NCI-H82 treated with DMSO at 0.1 percent for 48 hours (cell line): ENCODE results near the gene DOK7.

Experiments
- DNase-seq: peaks from one replicate; lab custom pipeline; 2025; ENCODE audit not compliant: unreplicated experiment; lab: John Stamatoyannopoulos, UW

The DOK7 gene

DNA sequence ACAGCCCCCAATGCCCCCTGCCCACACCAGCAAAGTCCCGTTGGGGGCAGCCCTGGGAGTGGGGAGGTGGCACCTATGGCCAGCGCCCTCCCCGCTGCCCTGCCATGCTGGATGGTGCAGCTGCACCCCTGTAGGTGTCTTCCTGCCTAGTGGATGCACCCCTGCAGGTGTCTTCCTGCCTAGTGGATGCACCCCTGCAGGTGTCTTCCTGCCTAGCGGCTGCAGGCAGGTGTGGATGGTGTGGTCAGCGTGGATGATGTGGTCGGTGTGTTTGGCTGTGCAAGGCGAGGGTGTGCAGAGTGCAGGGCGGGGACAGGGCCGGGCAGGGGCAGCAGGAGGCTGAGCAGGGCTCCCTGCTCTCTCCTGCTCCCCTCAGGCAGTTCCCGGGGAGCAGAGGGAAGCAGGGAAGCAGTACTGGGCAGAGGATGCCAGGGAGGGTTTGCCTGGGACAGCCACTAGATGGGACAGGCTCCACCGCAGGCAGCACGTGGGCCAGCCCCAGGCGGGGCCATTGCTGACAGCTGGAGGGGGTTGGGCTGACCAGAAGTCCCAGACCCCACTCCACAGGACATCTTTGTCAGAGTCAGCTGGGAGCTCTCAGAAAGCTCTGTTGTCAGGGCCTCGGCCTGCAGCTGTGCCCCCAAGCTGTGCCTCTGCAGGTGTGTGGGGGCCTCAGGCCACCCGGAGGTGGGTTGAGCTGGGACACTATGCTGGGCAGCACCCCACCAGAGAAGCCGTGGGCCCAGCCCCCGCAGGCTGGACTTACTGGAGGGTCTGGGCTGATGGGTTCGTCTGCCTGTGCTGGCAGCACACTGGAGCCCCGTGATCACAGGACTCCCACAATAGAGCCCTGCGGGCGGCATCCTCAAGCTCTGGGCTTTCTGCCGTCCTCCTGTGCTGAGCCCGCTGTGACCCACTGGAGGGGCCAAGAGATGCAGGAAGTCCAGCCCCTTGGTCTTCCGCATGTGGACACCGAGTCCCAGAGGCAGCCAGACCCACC lies 23.7 kb downstream of the DOK7 start:
- DNase-seq, result no peak

- DNase-seq, result no peak
Observed at GRCh38 chr4:3487861-3488260, 24.8 kb downstream of the DOK7 start.

DNA sequence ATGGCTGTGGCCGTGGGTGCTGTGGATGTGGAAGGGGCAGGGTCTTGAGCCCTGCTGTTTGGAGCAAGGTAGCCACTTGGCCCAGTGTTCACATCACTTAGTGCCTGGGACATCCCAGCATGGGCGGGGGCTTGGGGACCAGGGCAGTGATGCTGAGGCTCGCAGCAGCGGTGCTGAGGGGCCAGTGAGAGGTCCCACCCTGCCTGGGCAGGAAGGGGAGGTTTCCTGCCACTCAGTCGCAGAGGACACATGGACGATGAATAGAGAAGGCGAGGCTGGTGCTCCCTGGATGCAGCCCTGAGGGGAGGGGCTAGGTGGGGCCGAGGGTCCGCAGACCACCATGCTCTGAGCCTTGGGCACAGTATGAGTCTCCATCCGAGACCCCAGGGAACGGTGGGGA lies 25.7 kb downstream of the DOK7 start:
- no peak for DNase-seq

DNA sequence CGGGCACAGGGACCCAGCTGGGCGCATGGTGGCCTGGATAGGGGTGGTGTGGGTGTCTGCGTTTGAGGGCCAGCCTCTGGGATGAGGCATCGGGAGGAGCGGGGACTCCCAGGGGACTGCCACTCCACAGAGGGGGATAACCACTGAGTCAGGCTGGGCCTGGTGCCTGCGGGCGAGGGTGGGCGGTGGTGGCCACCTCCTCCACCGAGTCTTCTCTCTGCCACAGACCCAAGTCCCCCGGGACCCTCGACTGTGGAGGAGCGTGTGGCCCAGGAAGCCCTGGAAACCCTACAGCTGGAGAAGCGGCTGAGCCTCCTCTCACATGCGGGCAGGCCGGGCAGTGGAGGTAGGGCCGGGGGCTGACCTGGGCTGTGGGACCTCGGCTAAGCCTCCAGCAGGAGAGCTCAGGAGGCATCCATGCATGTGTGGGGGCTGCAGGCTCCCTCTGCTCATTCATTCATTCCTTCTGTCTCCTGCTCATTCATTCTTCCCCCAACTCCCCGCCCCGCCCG lies 26.4 kb downstream of the DOK7 start:
- DNase-seq, result no peak

DNA sequence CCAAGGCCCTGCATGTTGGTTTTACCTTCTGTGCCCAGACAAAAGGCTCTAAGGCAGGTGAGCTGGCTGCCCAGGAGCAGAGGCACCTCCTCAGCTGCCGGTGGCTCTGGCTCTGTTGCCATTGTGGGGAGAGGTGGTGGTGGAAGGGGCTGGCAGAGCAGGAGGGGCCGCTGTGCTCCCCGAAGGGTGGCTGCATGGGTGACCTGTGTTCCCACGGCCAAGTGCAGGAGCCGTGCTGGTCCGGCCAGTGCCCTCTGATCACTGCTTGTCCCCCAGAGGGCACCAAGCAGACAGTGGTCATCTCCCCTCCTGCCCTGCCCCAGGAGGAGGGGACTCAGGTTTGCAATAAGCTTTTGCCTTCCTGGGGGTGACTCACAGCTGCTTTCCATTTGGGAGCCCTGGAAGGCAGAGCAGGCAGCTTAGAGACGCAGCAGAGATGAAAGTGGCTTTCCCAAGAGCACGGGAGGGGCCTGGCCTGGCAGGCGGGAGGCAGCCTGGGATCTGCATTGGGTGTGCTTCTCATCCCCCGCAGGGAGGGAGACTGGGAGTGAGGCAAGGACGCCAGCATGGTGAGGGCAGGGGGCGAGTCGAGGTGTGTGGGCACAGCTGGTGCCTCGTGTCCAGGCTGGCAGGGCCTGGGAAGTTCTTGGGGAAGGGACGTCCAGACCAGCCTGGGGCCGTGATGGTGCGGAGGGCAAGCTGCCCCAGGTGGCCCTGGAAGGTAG lies 28.7 kb downstream of the DOK7 start:
- DNase-seq, result no peak

DNA sequence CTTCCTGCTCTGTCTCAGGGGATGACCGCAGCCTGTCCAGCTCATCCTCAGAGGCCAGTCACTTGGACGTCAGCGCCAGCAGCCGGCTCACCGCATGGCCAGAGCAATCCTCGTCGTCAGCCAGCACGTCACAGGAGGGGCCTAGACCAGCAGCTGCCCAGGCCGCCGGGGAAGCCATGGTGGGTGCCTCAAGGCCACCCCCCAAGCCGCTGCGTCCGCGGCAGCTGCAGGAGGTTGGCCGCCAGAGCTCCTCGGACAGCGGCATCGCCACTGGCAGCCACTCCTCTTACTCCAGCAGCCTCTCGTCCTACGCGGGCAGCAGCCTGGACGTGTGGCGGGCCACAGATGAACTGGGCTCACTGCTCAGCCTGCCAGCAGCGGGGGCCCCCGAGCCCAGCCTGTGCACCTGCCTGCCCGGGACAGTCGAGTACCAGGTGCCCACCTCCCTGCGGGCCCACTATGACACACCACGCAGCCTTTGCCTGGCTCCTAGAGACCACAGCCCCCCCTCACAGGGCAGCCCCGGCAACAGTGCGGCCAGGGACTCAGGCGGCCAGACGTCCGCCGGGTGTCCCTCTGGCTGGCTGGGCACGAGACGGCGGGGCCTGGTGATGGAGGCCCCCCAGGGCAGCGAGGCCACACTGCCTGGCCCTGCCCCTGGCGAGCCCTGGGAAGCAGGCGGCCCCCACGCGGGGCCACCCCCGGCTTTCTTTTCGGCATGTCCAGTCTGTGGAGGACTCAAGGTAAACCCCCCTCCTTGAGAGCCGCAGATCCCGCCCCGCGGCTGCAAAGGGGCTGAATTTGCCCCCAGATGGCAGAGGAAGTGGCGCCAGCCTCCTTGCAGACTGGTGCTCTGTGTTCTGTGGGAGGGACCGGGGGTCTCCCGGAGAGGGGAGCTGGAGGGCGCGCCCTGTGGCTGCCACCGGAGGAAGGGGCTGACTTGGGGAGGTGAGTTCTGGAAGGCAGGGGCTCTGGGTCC lies 29.9 kb downstream of the DOK7 start:
- no peak for DNase-seq

- no peak for DNase-seq
Observed at GRCh38 chr4:3493720-3494461, 30.8 kb downstream of the DOK7 start.

GRCh38 chr4:3494462-3494871 lies 31.4 kb downstream of the DOK7 start:
- DNase-seq, result no peak

DNA sequence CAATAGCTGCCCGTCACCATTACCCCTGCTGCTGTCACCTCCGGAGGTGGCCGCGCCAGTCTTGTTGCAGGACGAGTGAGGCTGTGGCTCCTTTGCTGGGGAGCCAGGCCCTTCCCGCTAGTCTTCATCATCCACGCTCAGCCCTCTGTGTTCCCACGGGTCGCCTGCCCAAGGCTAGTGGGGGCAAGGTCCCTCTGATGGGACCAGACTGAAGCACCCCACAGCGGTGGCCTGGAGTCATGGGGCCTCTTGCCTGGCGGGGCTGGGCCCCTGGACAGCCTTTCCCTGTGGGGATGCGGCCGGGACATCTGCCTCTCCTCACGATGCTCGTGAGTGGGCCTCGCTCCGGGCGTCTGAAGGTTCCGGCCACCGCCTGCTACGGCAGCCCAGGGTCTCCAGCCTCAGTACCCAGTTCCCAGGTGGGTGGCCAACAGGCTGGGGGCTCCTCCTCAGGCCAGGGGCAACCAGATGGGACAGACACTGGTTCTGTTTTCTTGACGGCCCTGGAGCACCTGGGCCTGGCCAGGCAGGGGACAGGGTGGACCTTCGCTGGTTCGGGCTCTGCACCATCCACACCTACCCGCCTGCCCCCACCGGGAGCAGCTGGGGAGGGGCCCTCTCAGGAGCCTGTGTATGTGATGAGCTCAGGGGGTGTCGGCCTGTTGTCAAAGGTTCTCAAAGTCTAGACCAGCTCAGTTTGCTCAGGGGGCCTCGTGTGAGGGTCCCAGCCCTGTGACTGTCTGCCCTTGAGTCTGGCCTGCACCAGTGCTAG lies 32.3 kb downstream of the DOK7 start:
- DNase-seq, result no peak

- no peak for DNase-seq
Observed at GRCh38 chr4:3496021-3496420, 32.9 kb downstream of the DOK7 start.

DNA sequence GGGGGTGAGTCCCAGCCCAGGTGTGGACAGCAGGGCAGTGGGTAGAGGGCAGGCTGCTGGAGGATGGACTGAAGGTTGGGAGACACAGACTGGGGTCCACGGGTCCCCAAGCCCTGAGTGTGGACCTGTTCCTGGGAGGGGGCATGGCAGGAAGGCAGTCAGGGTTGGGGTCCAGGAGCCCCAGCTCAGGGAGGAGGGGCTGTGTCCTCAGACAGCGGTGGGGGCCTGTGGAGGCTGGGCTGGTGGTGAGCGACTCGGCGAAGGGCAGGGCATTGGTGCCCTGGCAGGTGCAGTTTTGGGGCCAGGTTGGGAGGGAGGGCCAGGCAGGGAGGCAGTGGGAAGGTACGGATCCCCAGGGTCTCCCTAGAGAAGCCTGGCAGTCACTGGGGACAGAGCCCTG lies 34.0 kb downstream of the DOK7 start:
- DNase-seq, result no peak

- no peak for DNase-seq
Observed at GRCh38 chr4:3497523-3498389, 34.6 kb downstream of the DOK7 start.

GRCh38 chr4:3498407-3498806 lies 35.3 kb downstream of the DOK7 start:
- DNase-seq, result no peak

- DNase-seq, result no peak
Observed at GRCh38 chr4:3498901-3499510, 35.9 kb downstream of the DOK7 start.

- no peak for DNase-seq
Observed at GRCh38 chr4:3499710-3500109, 36.6 kb downstream of the DOK7 start.

DNA sequence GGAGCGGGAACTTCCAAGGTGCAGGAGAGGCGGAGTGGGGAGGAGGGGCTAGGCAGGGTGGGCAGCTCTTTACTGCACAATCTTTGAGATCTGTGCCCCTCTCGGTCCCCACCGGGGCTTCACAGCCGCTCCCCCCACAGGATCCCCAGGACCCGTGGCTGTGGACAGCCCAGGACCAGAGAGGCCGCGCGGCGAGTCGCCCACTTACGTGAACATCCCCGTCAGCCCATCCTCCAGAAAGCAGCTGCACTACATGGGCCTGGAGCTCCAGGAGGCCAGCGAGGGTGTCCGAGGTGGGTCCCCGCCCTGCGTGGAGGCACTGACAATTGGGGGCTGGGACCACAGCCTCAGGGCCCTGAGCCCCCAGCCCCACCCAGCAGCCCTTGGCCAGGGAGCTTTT lies 37.0 kb downstream of the DOK7 start:
- no peak for DNase-seq

DNA sequence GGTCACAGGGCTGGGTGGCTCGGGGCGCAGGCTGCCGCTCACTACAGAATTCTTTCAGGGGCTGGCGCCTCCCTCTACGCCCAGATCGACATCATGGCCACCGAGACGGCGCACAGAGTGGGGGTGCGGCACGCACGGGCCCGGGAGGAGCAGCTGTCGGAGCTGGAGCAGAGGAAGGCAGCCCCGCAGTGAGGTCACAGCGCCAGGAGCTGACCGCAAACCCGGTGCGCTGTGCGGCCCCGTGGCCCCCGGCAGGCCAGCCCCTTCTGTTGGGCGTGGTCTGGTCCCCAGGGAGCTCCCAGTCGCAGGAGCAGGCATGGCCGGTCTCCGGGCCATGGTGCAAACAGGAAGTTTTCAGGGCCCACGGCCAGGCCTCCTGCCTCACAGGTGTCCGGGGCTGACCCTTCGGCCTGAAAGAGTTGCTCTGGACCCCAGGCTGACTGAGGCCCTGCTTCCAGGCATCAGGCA lies 37.6 kb downstream of the DOK7 start:
- DNase-seq, result no peak
